ENCODE results near the gene HCN2.

The HCN2 gene

DNA sequence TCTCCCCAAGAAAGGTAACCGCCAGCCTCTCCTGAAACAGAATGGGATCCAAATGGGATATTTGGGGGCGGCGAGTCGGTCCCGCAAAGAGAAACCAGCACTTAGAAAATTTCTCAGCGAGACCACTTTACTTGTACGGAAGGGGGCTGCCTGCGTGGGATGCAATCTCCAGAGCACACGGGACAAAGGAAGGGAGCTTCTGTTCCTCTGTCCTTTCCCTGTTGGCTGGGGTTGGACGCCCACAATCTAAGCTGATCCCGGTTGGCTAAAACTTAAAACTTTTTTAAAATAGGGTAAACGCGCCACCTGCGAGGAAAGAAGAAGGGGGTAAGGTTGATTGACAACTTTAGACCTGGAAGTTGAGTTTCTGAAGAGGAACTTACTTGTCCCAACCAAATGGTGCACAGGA, 18.1 kb upstream of the HCN2 start:
- no peak for DNase-seq (ENCODE audit: low read depth, low spot score)

DNA sequence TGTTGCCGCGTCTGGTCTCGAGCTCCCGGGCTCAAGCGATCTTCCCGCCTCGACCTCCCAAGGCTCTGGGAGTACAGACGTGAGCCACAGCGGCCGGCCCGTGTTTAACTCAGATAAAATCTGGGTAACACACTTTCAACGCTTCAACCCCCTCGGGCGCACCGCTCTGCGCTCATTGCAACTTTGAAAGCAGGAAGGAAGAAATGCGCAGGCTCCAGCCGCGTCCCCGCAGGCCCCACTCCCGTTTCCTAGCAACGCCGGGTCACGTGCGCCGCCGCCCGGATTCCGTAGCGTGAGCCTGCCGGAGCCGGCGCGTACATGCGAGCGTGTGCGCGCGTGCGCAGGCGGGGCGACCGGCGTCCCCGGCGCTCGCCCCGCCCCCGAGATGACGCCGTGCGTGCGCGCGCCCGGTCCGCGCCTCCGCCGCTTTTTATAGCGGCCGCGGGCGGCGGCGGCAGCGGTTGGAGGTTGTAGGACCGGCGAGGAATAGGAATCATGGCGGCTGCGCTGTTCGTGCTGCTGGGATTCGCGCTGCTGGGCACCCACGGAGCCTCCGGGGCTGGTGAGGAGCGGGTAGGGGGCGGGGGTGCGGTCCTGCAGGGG, 17.4 kb upstream of the HCN2 start, which contains the start of gene BSG:
Gene BSG, plus strand, starts transcription at position 457 of the 603 bp plus-strand sequence. Its CDS starts 39 bp downstream, at position 496.
- DNase-seq (ENCODE audit: low read depth, low spot score), result peak; percentile 91

GRCh38 chr19:572743-573518, 16.8 kb upstream of the HCN2 start:
- no peak for DNase-seq (ENCODE audit: low read depth, low spot score)

- DNase-seq (ENCODE audit: low read depth, low spot score), result no peak
Measured at GRCh38 chr19:573519-573825, 16.2 kb upstream of the HCN2 start.

- no peak for DNase-seq (ENCODE audit: low read depth, low spot score)
Measured at GRCh38 chr19:574658-575526, 14.8 kb upstream of the HCN2 start.

DNA sequence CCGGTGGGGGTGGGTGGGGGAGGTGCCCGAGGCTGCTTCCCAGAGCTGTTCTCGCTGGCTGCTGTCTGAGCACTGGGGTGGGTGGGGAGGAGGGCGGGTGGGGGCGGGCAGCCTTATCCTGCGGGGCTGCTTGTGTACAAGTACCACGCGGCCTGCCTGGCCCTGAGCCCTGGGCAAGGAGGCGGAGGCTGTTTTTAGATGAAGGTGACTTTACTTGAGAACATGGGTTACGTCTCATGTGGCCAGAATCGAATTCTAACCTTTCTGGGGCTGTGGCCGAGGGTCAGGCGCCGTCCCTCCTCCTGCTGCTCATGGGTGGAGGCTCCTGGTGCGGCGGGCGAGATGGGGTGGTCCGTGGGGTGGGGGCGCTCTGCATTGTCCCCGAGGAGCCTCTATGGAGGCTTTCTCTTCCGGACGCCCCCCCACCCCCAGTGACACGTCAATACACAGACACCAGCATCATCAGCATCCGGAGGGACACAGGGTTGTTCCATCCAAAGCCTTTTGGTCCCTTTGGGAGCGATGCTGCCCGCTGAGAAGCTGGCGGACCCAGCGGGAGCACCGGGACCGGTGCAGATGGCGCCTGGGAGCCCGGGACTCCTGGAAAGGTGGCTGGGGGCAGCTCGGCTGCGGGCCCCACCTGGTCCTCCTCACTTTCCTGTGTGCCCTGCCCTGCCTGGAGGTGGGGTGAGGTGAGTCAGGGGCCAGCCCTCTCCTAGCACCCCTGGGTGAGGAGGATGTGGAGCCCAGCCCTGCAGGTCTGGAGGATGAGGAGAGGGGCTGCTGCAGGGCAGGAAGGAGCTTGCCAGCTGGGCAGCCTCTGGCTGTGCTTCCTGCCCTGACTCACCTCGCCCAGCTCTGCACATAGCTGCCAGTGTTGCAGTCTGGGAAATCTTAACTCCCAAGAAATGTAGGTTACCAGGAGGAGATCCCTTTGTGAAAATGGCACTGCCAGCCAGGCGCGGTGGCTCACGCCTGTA, 13.9 kb upstream of the HCN2 start:
- DNase-seq (ENCODE audit: low read depth, low spot score), result no peak

DNA sequence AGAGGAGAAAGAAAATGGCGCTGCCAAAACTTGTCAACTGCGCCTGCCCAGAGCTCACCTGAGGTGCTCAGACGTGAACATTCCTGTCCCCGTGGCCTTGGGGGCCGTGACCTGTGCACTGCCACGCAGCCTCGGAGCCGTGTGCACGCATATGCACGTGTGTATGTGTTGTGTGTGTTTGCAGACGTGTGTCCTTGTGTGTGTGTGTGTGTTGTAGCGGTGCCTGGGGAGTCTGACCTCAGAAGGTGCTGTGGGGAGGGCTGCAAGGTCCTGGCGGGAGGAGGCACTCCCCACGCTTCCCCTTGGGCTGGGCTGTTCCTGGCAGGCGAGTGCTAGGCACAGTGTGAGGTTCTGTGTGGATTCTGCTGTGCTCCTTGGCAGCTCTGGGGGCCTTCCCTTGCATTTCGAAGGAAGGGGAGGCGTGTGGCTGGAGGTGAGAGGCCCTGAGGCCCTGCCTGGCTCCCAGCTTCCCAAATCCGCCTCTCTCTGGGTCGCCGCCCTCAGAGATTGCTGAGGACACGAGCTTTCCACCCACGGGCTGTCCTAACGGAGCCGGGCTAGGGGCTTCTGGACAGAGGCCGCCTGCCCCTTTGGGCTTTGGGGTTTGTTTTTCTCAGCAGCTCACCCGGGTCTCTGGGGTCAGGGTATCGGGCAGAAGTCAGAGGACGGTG, 12.8 kb upstream of the HCN2 start:
- DNase-seq (ENCODE audit: low read depth, low spot score), result no peak

GRCh38 chr19:577439-578392, 12.0 kb upstream of the HCN2 start:
- no peak for DNase-seq (ENCODE audit: low read depth, low spot score)

- DNase-seq (ENCODE audit: low read depth, low spot score), result no peak
Measured at GRCh38 chr19:579111-579841, 10.4 kb upstream of the HCN2 start.

DNA sequence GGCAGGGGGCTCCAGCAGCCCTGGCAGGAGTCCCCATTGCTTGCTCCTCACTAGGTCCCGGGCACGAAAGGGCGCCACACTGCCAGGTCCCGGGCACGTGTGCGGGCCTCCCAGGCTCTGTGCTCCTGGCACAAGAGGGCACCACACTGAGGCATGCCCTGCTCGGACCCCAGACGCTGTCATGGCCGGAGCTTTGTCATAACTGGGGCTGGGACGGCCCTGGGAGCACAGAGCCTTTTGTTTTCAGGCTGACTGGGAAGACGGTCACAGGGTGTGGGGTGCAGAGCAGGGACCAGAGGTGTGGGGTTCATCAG, 9.9 kb upstream of the HCN2 start:
- no peak for DNase-seq (ENCODE audit: low read depth, low spot score)

DNA sequence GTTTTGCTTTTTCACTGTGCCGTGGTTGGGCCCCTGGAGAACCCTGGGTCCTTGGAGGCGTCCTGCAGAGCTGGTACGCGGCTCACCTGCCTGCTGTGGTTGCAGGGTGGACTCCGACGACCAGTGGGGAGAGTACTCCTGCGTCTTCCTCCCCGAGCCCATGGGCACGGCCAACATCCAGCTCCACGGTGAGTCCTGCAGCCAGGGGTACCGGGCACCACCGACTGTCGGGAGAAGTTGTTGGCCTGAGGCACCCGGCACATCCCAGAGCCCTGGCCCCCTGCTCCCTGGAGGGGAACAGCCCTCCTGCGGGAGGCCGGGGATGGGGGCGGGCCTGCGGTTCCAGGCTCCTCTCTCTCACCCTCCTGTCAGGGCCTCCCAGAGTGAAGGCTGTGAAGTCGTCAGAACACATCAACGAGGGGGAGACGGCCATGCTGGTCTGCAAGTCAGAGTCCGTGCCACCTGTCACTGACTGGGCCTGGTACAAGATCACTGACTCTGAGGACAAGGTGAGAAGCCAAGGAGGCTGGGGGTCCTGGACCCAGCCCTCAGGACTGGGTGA, 9.3 kb upstream of the HCN2 start:
- no peak for DNase-seq (ENCODE audit: low read depth, low spot score)

DNA sequence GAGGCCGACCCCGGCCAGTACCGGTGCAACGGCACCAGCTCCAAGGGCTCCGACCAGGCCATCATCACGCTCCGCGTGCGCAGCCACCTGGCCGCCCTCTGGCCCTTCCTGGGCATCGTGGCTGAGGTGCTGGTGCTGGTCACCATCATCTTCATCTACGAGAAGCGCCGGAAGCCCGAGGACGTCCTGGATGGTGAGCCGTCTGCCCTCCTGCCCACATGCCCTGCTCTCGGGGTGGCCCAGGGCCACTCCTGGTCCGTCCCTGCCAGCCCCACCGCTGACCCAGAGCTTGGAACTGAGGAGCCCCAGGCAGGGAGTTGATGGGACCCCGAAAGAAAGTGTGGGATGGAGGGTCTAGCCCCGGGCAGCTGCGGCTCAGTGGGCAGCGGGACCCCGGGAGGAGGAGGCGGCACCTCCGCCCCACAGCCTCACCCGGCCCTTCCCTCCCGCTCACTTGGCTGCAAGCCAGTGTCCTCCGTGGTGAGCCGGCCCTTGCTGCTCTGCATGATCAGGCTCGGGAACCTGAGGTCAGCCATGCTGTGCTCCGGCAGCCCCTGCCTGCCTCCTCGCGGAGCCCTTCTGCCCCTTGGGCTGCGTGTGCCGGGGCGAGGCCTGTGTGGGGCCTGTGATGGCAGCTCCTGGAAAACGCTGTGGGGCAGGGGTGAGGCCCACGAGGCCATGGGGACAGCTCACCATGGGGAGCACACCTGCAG, 8.1 kb upstream of the HCN2 start:
- DNase-seq (ENCODE audit: low read depth, low spot score), result no peak

DNA sequence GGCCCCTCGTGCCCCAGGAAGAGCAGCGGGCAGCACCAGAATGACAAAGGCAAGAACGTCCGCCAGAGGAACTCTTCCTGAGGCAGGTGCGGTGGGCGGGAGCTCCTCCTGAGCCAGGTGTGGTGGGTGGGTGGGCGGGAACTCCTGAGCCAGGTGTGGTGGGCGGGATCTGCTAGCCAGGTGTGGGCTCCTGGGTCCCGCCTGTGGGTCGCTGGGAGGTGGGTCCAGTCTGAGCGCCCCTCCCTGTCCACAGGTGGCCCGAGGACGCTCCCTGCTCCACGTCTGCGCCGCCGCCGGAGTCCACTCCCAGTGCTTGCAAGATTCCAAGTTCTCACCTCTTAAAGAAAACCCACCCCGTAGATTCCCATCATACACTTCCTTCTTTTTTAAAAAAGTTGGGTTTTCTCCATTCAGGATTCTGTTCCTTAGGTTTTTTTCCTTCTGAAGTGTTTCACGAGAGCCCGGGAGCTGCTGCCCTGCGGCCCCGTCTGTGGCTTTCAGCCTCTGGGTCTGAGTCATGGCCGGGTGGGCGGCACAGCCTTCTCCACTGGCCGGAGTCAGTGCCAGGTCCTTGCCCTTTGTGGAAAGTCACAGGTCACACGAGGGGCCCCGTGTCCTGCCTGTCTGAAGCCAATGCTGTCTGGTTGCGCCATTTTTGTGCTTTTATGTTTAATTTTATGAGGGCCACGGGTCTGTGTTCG, 7.0 kb upstream of the HCN2 start:
- no peak for DNase-seq (ENCODE audit: low read depth, low spot score)

DNA sequence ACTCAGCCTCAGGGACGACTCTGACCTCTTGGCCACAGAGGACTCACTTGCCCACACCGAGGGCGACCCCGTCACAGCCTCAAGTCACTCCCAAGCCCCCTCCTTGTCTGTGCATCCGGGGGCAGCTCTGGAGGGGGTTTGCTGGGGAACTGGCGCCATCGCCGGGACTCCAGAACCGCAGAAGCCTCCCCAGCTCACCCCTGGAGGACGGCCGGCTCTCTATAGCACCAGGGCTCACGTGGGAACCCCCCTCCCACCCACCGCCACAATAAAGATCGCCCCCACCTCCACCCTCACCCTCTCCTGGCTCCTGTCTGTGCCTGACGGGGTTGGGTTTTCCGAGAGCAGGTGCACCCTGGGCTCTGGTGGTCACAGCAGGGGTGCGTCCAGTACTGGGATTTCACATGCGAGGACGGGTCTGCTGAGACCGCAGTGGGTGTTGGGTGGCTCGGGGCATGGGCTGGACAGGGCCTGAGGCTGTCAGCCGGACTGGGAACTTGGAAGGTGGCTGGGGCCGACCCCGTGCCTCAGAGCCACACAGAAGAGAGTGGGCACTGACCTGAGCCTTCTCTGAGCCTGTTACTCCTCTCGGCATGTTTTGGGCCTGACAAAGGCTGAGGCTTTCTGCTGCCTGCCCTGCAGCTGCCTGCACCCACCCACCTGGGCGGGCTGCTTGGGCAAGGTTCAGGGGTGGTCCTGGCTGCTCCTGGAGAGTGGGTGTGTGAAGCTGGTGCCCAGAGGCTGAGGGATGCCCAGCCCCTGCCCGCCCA, 6.3 kb upstream of the HCN2 start:
- DNase-seq (ENCODE audit: low read depth, low spot score), result no peak

DNA sequence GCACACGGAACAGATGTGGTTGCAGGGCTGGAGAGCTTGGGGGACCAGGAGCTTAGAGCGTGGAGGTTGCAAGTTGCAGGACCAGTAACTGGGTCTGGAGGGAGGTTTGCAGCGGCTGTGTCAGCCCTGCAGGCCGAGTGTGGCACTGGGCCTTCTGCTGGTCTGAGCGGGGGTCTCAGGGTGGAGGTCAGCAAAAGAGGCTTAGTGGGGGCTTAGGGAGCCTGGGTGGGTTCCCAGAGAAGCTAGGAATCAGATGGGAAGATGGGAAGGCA, 5.8 kb upstream of the HCN2 start:
- DNase-seq (ENCODE audit: low read depth, low spot score), result no peak

DNA sequence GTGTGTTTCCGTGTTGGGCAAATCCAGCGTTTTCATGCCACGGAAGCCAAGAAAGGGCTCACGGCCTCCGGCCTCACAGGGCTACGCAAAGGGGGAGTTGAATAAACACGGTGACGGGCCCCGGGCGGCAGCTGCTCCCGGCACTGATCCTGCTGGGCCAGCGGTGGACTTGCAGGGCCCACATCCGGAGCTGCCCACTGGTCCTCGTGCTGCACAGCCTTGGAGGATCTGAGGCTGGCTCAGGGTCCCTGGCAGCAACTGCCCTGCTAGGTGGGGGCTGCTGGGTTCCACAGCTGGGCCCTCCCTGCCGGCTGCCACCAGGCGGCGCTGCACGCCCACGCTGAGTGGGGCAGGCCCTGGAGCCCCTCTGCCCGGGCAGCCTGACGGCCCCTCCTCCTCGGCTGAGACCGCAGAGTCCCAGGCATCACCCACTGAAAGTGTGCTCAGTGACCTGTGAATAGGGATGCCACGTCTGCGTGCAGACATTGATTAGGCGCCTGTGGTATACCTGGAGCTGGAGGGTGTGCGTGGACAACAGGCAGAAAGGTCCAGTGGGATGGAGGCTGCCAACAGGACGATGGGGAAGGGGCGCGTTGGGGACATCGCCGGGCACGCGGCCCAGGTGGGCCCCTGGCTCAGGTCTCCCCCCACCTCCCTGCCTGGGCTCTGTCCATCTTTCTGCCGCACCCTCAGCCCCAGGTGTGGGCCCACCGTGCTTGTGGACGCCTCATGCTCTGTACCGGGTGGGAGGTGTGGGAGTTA, 5.3 kb upstream of the HCN2 start:
- no peak for DNase-seq (ENCODE audit: low read depth, low spot score)

Data from smooth muscle cell of the brain vasculature (primary cell).